Immature natural killer cell (primary cell): ENCODE data around the gene SOX21. TPM values are rescaled to one million over a fixed set of nuclear protein-coding genes. Genes with fewer than 3 reads are reported as not detected.

Experiments
- DNase-seq, 3 donors: peaks; one replicate each; pipeline ENCODE4 v3.0.0; 2022; ENCODE audit warnings: mixed read lengths in 1 of 3
- H3K27ac Mint-ChIP-seq, 6 donors: one replicate each; pipeline ENCODE4 v1.8.0; 2020; ENCODE audit warnings: mixed read lengths in 6 of 6, mild to moderate bottlenecking in 5 of 6, inconsistent platforms in 4 of 6, moderate library complexity in 3 of 6
- H3K27me3 Mint-ChIP-seq, 3 donors: one replicate each; pipeline ENCODE4 v1.8.0; 2020 to 2021; ENCODE audit warnings: low read depth in 3 of 3, mild to moderate bottlenecking in 3 of 3, mixed read lengths in 3 of 3, moderate library complexity in 3 of 3, inconsistent platforms in 1 of 3
- H3K36me3 Mint-ChIP-seq, 3 donors: one replicate each; pipeline ENCODE4 v1.8.0; 2020; ENCODE audit warnings: mixed read lengths in 3 of 3, inconsistent platforms in 2 of 3, mild to moderate bottlenecking in 2 of 3
- H3K4me1 Mint-ChIP-seq, 2 donors: one replicate each; pipeline ENCODE4 v1.8.0; 2020; ENCODE audit warnings: inconsistent platforms in 2 of 2, mild to moderate bottlenecking in 2 of 2, mixed read lengths in 2 of 2, moderate library complexity in 1 of 2
- H3K4me3 Mint-ChIP-seq, 5 donors: one replicate each; pipeline ENCODE4 v1.8.0; 2020; ENCODE audit warnings: mild to moderate bottlenecking in 5 of 5, mixed read lengths in 5 of 5, inconsistent platforms in 3 of 5, moderate library complexity in 3 of 5
- H3K9me3 Mint-ChIP-seq, 6 donors: one replicate each; pipeline ENCODE4 v1.8.0; 2020; ENCODE audit warnings: mild to moderate bottlenecking in 6 of 6, mixed read lengths in 6 of 6, inconsistent platforms in 4 of 6, moderate library complexity in 3 of 6
- polyA plus RNA-seq, 3 donors: library from polyadenylated mRNA; unstranded; fragments of 300-500 nt; fragmentation: Illumina TruSeq; gene quantifications; one replicate each; pipeline ENCODE4 v1.2.3, GENCODE V29; 2021

The SOX21 gene
- polyA plus RNA-seq, 3 donors from 2014 or later, result not detected

- H3K4me3 Mint-ChIP-seq, result no peak overlapping the region
- H3K27me3 Mint-ChIP-seq, result peaks cover 5 to 8% (median 6%) of the 10 kb centered on the region in 3 donors
- H3K27ac Mint-ChIP-seq, result no peak overlapping the region
- no peaks in the 10 kb centered on the region for H3K4me1 Mint-ChIP-seq
- H3K36me3 Mint-ChIP-seq, result no peaks in the 10 kb centered on the region
- DNase-seq, result no peak
- peaks cover 0 to 3% (median 0%) of the 10 kb centered on the region in 6 donors for H3K9me3 Mint-ChIP-seq
Observed at GRCh38 chr13:94682229-94682628, 30.1 kb downstream of the SOX21 start.

GRCh38 chr13:94679614-94680013, 32.7 kb downstream of the SOX21 start:
- Mint-ChIP-seq H3K4me1 (no peaks in the 10 kb centered on the region), H3K36me3 (no peaks in the 10 kb centered on the region), H3K4me3 (no peak overlapping the region), H3K27ac (no peak overlapping the region), H3K27me3 (peaks cover 3 to 10% (median 7%) of the 10 kb centered on the region in 3 donors), H3K9me3 (peaks cover 0 to 3% (median 0%) of the 10 kb centered on the region in 6 donors)
- DNase-seq, result no peak

- peaks cover 2 to 13% (median 9%) of the 10 kb centered on the region in 3 donors for H3K27me3 Mint-ChIP-seq
Observed at GRCh38 chr13:94678845-94679244, 33.5 kb downstream of the SOX21 start.

GRCh38 chr13:94677799-94678198, 34.5 kb downstream of the SOX21 start:
- no peak overlapping the region for H3K4me3 Mint-ChIP-seq
- H3K27ac Mint-ChIP-seq, result no peak overlapping the region
- peaks cover 2 to 13% (median 6%) of the 10 kb centered on the region in 3 donors for H3K27me3 Mint-ChIP-seq
- DNase-seq, result no peak
- no peaks in the 10 kb centered on the region for H3K4me1 Mint-ChIP-seq
- H3K9me3 Mint-ChIP-seq, result peaks cover 0 to under 1% (median 0%) of the 10 kb centered on the region in 6 donors
- no peaks in the 10 kb centered on the region for H3K36me3 Mint-ChIP-seq

More at GRCh38 chr13:94678845-94679244, 33.5 kb downstream of the SOX21 start:
- no peak for DNase-seq
- no peak overlapping the region for H3K27ac Mint-ChIP-seq
- H3K4me3 Mint-ChIP-seq, result no peak overlapping the region
- H3K9me3 Mint-ChIP-seq, result peaks cover 0 to 3% (median 0%) of the 10 kb centered on the region in 6 donors
- no peaks in the 10 kb centered on the region for H3K4me1 Mint-ChIP-seq
- no peaks in the 10 kb centered on the region for H3K36me3 Mint-ChIP-seq

- no peaks in the 10 kb centered on the region for H3K36me3 Mint-ChIP-seq
- H3K9me3 Mint-ChIP-seq, result no peaks in the 10 kb centered on the region
- peak in 2 of 3 donors; percentile 9 to 11 for DNase-seq
- H3K4me3 Mint-ChIP-seq, result no peak overlapping the region
- H3K27me3 Mint-ChIP-seq, result peaks cover 3 to 10% (median 8%) of the 10 kb centered on the region in 3 donors
- no peaks in the 10 kb centered on the region for H3K4me1 Mint-ChIP-seq
- no peak overlapping the region for H3K27ac Mint-ChIP-seq
Observed at GRCh38 chr13:94674609-94675348, 37.6 kb downstream of the SOX21 start.

DNA sequence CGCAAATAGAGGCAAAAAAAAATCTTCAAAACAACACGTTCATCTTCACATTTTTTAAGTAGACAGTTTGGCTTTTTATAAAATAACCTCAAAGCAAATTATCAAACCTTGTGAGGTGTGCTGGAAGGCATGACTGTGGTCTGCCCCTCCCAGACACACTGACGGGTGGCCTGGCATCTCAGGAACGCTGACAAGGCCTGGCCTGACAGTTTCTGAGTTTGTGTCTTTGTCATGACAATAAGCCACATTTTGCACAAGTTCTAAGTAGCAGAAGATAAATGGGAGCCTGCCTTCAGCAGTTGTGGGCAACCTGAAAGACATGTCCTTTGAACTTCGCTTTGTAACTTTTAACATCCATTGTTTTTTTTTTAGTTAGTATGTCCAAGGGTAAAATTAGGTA, 38.5 kb downstream of the SOX21 start:
- Mint-ChIP-seq H3K4me3 (no peak overlapping the region), H3K27me3 (peaks cover 3 to 10% (median 5%) of the 10 kb centered on the region in 3 donors), H3K4me1 (no peaks in the 10 kb centered on the region), H3K27ac (no peak overlapping the region), H3K9me3 (no peaks in the 10 kb centered on the region), H3K36me3 (no peaks in the 10 kb centered on the region)
- no peak for DNase-seq

DNA sequence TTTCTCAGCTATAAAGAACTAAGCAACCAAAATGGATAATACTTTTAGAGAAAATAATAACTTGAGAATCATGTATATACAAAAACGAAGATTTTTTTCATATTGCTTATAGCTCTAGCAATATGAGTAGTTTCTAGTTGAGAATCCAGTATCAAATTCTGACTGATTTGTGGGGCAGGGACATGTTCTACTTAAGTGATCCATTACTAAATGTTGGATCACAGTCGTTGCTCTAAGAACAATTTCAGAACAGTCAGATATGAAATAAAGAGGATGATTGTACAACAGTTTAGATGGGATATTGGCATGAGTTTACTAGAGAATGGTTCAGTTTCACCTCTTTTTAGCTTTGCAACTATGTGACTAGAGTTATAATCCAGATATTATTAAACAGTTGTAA, 39.9 kb downstream of the SOX21 start:
- no peak overlapping the region for H3K4me3 Mint-ChIP-seq

DNA sequence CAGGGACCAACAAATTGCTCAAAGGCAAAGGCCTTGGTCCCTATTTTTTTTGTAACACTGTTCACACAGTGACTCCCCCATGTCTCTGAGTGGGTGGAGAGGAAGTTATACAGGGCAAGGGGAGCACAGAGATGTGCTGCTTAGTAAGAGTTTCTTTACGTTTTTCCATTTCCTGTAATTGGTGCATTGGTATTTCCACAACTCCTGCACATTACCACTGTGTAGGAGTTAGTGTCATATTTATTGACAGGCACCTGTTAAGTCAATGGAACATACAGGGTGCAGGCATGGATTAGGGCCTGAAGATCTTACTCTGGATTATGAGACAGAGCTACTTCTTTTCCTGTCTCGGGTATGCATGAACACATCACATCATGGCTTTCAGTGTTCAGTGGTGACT, 45.2 kb downstream of the SOX21 start:
- no peak overlapping the region for H3K27ac Mint-ChIP-seq
- no peaks in the 10 kb centered on the region for H3K4me1 Mint-ChIP-seq
- DNase-seq, result no peak
- H3K27me3 Mint-ChIP-seq, result peaks cover 0 to 26% (median 1%) of the 10 kb centered on the region in 3 donors
- H3K9me3 Mint-ChIP-seq, result no peaks in the 10 kb centered on the region
- no peak overlapping the region for H3K4me3 Mint-ChIP-seq
- no peaks in the 10 kb centered on the region for H3K36me3 Mint-ChIP-seq

More for the DNA sequence above, 39.9 kb downstream of the SOX21 start:
- H3K9me3 Mint-ChIP-seq, result no peaks in the 10 kb centered on the region
- DNase-seq, result no peak
- H3K27me3 Mint-ChIP-seq, result peaks cover 3 to 17% (median 5%) of the 10 kb centered on the region in 3 donors
- no peaks in the 10 kb centered on the region for H3K4me1 Mint-ChIP-seq
- no peaks in the 10 kb centered on the region for H3K36me3 Mint-ChIP-seq
- no peak overlapping the region for H3K27ac Mint-ChIP-seq

DNA sequence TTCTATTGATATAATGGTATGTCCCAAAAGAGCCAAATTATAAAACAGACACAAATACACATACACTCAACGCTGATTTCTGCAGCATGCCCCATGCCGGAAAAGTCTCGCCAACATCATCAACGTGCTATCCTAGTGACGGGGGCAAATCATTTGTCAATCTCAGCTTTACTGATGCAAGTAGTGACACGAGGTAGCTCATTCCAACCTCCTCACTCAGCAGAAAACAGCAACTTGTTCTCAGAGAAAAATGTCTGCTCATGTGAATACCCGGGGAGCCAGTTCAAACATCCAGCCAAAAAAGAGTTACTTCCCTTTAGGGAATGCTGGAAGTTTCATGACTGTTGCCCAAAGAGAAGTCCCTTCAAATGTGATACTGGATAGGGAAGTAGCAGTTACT, 46.3 kb downstream of the SOX21 start:
- Mint-ChIP-seq H3K4me1 (no peaks in the 10 kb centered on the region), H3K27ac (no peak overlapping the region), H3K27me3 (peaks cover 0 to 29% (median 1%) of the 10 kb centered on the region in 3 donors), H3K36me3 (no peaks in the 10 kb centered on the region), H3K9me3 (no peaks in the 10 kb centered on the region), H3K4me3 (no peak overlapping the region)
- DNase-seq, result no peak

- Mint-ChIP-seq H3K9me3 (no peaks in the 10 kb centered on the region), H3K36me3 (no peaks in the 10 kb centered on the region), H3K4me3 (no peak overlapping the region), H3K4me1 (no peaks in the 10 kb centered on the region), H3K27ac (no peak overlapping the region), H3K27me3 (peaks cover 0 to 23% (median 0%) of the 10 kb centered on the region in 3 donors)
- DNase-seq, result no peak
Observed at GRCh38 chr13:94664889-94665288, 47.5 kb downstream of the SOX21 start.

DNA sequence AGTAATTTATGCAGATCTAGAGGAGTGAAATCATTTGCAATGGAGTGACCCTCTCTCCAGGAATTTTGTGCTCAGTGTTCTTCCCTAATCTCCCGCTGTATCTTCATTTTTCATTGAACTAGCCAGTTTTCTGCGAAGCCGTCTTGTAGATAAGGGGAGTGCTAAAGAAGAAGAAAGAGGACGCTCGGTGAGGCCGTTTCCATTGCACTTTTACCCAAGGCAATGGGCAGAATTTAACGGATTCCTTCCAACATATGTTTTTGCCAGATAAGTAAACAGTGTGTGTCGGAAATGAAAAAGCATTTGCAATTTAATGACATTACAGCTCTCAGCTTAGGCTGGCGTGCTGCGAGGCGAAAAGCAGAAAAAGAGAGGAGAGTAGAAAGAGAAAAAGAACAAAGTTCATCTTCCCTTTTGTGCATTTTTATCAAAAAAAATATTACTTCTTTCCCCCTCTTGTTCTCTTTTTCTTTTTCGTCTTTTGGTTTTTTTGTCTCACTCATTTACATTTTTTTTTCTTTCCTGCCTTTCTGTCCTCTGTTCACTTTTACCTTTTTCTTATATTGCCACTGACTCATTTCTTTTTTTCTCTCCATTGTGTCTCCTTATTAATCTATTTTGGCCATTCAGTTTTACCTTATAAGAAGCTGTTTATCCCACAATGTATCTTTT, 49.9 kb downstream of the SOX21 start:
- H3K36me3 Mint-ChIP-seq, result no peaks in the 10 kb centered on the region
- H3K9me3 Mint-ChIP-seq, result no peaks in the 10 kb centered on the region
- no peaks in the 10 kb centered on the region for H3K4me1 Mint-ChIP-seq
- peaks cover 0 to 18% (median 0%) of the 10 kb centered on the region in 3 donors for H3K27me3 Mint-ChIP-seq
- DNase-seq, result no peak
- H3K4me3 Mint-ChIP-seq, result no peak overlapping the region
- no peak overlapping the region for H3K27ac Mint-ChIP-seq

DNA sequence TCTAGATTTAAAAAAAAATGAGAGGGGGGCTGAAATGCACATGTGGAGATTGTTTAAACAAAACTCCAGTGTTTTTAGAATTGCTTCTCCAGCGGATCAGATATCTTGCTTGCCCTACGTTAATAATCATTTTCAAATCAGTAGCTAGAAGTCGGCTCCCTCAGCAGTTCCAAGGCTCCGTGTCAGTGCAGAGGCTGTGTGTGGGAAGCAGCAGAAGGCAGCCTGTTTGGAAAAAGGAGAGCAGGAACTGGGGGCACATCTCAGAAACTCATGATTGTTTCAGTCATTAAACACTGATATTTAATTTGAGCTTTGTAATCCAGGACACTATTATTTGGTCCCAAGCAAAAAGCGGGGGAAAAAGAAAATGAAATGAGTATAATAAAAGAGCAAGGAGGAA, 50.9 kb downstream of the SOX21 start:
- Mint-ChIP-seq H3K36me3 (no peaks in the 10 kb centered on the region), H3K27ac (no peak overlapping the region)

DNA sequence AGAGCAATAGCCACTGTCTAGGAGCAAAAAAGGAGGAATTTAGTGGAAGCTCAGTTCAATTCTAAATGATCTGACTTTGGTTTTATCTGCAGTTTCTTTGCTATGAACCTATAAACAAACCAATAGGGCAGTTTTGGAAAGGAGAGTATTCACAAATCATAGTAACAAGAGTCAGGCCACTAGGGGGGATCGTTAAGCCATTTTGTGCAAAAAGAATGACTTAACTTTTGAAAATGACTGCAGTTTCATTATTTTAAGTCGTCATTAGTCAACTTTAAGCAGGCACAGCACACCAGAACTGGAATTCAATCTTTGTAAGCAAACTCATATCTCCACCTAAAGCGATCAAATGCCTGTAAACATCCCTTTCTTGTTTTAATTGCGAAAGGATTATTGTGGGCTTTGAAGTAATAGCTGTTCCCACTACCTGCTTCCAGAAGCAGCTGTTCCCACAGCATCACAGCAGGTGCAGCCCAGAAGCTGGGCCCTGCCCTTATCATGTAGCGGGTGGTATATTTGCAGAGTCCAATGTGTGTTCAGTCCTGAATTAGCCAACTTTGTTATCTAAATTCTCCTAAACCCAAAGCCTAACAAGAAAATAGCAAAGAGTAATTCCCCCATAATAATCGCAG, 51.5 kb downstream of the SOX21 start:
- no peaks in the 10 kb centered on the region for H3K9me3 Mint-ChIP-seq
- DNase-seq, result no peak
- H3K36me3 Mint-ChIP-seq, result no peaks in the 10 kb centered on the region
- H3K27ac Mint-ChIP-seq, result no peak overlapping the region
- no peak overlapping the region for H3K4me3 Mint-ChIP-seq
- H3K4me1 Mint-ChIP-seq, result no peaks in the 10 kb centered on the region
- H3K27me3 Mint-ChIP-seq, result peaks cover 0 to 17% (median 0%) of the 10 kb centered on the region in 3 donors

More for the DNA sequence above, 50.9 kb downstream of the SOX21 start:
- Mint-ChIP-seq H3K27me3 (peaks cover 0 to 17% (median 0%) of the 10 kb centered on the region in 3 donors), H3K9me3 (no peaks in the 10 kb centered on the region), H3K4me3 (no peak overlapping the region), H3K4me1 (no peaks in the 10 kb centered on the region)
- no peak for DNase-seq
